NCI-H2081 treated with DMSO at 0.1 percent for 48 hours (cell line): Measurements from ENCODE around the gene FATE1.

ENCODE experiments used
- DNase-seq: peaks from one replicate; lab custom pipeline; 2025; lab: John Stamatoyannopoulos, UW

Gene FATE1

DNA sequence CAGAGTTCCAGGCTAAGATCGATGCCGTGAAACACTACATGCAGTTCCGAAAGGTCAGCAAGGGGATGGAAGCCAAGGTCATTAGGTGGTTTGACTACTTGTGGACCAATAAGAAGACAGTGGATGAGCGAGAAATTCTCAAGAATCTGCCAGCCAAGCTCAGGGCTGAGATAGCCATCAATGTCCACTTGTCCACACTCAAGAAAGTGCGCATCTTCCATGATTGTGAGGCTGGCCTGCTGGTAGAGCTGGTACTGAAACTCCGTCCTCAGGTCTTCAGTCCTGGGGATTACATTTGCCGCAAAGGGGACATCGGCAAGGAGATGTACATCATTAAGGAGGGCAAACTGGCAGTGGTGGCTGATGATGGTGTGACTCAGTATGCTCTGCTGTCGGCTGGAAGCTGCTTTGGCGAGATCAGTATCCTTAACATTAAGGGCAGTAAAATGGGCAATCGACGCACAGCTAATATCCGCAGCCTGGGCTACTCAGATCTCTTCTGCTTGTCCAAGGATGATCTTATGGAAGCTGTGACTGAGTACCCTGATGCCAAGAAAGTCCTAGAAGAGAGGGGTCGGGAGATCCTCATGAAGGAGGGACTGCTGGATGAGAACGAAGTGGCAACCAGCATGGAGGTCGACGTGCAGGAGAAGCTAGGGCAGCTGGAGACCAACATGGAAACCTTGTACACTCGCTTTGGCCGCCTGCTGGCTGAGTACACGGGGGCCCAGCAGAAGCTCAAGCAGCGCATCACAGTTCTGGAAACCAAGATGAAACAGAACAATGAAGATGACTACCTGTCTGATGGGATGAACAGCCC is 28.0 kb downstream of the FATE1 start:
- DNase-seq = no peak

DNA sequence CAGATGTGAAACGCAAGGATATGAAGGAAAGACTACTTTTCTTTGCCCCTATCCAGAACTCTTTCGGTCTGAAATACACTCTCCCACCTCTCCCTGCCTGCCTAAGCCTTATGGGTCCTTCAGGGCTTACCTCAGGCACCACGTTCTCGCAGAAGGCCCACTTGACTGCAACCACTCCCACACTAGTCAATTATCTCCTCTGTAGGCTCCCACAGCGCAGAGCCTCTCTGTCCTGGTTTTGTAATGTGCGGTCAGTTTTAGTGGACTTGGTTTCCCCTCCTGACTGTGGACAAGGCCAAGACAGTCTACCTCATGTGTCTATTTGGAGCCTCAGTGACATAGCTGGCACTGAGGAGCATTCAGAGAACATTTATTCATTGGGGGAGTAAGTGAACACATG is 29.8 kb downstream of the FATE1 start:
- no peak for DNase-seq

DNA sequence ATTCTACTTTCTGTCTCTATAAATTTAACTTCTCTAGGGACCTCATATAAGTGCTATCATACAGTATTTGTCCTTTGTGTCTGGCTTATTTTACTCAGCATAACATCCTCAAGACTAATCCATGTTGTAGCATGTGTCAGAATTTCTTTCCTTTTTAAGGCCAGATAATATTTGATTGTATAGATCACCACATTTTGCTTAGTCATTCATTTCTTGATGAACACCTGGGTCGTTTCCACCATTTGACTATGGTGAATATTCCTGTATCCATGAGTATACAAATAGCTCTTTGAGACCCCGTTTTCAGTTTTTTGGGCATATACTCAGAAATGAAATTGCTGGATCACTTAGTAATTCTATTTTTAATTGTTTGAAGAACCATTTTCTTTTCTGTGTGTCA is 30.7 kb downstream of the FATE1 start:
- no peak for DNase-seq

DNA sequence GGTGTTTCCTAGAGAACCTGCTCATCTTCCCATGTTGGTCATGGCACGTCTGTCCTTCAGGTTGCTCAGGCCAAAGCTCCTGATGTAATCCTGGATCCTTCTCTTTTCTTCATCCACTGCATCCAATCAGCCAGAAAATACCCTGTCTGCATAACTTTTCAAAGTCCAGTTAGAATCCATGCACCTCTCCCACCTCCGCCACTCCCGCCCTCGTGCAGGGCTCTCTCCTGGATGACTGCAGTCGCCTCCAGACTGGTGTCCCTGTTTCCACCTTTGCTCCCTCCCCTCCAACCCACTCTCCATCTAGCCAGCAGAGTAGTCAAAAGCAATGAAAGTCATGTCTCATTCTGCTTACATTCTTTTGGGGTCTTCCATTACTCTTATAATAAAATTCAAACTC is 34.7 kb downstream of the FATE1 start:
- no peak for DNase-seq

DNA sequence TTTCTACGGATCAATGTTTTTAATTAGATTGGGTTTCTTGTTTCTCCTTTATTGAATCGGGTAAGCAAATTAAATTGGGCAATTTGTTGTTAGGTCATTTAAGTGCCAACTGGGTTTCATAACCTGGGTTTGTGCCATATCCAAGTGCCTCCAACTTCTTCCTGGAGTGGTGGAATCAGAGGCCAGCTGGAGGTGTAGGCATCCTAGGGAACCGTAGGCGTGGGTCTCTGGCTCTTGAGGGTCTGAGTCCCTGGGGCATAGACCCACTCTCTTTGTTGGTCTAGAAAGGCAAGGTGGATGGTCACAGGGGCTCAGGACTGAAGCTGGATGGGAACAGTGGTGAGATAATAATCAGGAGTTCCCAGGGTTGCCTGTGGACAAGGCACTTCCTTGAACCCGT is 37.0 kb downstream of the FATE1 start:
- no peak for DNase-seq

DNA sequence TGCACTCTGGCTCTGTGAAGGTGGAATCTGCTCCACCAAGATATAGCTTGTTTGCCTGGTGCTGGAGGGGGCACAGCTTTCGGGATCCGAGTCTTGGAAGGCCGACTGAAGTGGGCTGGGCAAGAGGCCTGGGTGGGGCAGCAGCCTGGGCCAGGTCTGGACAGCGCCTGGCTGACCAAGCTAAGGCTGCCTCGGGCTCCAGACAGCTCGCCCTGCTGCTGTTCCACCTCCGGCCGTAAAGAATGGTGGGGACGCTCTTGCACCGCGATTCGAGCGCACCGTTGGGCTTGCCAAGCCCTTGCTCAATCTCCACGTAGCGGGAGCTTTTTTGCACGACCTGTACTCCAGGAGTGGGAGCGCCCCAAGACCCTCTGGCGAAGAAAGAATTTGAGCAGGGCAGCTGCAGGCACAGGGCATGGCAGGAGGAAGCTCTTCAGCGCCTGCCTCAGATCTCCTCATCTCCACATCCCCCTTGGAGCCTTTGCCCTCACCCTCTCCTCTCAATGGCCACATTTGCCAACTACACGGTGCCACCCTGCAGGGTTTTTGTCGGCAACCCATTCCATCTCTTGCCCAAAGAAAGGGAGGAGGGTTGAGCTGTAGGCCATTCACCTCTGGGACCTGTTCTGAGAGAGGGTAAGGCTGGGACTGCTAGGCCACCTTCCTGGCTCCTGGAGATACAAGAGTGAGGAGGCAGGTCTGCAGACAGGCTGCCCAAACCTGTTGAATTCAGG is 37.6 kb downstream of the FATE1 start:
- no peak for DNase-seq

DNA sequence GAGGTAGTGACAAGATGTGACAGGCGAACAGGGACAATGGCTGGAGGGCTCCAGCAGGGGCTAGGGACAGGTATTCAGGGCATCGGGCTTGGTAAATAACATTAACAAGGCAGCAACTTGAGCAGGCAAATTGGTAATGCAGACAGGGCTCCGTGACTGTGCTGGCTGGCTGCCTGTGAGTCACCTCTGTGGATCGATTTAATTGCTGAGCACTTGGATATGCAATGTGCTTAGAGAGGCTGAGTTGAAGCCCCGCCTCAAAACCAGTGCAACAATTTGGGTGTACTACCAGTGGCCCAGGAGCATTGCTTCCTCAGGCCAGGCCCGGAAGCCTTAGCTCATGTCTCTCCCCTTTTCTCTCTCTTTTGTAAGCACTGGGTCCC is 38.2 kb downstream of the FATE1 start:
- DNase-seq = no peak

DNA sequence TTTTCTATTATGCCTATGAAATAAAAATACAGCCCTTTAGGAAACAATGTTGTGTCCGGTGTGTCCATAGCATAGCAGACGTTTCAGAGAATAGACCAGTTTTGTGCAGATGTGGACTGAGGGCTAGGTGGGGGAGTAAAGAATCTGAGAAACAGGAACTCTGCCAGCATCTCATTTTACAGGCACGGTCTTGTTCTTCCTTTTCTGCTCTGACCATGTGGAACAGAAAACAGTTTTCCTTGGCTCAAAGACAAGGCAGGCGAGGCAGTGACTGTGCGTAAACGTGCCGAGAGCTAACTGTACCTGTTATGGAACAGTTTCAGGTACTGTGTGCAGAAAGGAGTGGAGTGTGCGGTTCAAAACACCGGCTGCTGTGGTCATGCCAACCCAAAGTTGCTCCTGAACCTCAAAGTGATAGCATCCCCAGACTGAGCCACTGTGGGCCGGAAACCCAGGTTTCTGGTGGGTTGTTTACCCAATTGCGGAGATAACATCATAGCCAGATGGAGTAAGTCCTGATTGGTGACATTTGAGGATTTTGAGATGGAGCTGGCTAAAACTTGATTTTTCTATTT is 38.9 kb downstream of the FATE1 start:
- DNase-seq = no peak

DNA sequence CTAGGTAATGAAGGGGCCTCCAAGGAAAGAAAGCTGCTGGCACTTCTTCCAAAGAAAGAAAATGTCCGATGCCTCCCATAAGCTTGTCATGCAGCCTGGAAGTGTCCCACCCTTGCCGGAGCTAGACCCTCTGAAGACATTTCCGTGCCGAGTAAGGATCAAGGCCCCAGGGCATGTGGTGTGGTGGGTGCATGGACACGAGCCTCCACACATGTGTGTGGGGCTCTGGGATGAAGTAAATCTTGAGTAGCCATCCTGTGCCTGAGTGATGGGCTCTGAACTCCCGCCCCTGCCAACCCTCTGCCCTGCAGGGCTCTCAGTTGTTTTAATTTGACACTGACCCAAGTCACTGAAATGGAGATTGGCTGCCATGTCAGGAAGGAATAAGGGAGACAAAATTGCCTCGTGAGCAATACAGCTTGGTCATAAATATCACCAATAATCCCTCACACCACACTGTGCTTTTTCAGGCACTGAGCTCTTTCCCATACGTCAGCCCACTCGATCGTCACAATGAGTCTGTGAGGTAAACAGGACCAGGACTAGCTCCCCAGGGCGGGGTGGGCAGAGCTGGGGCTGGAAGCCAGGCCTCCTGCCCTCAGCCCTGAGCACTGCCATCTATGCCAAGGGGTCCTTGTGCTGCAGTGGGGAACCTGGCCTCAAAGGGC is 43.3 kb downstream of the FATE1 start:
- DNase-seq = no peak

DNA sequence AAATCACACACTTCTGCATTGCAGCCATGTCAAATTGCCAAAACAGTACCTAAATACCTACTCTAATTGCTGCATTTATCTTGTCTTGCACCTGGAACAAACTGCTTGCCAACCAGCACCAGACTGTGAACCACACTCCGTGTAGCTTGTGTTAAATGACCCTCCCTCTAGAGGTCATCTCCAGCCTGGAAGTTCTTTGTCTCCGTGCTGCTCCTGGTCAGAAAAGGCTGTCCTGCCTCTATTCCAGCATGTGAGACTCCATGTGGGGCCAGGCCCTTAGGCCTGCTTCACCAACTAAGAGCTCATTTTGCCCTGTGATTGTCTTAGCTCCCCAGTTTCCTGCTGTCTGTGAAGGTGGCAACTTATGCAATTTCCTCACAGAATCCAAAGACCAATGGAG is 47.0 kb downstream of the FATE1 start:
- no peak for DNase-seq

DNA sequence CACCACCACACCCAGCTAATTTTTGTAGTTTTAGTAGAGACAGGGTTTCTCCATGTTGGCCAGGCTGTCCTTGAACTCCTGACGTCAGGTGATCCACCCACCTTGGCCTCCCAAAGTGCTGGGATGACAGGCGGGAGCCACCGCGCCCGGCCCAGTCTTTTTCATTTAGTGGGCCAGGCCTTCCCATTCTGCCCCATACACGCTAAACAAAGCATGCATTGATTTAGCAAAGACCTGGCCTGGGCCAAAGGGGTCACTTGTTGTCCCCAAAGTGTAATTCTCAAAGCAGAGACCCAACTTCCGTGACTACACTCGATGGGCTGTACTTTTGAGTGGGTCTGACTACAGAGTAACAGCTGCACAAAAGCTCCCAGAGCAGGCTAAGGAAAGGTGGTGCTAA is 47.9 kb downstream of the FATE1 start:
- no peak for DNase-seq

DNA sequence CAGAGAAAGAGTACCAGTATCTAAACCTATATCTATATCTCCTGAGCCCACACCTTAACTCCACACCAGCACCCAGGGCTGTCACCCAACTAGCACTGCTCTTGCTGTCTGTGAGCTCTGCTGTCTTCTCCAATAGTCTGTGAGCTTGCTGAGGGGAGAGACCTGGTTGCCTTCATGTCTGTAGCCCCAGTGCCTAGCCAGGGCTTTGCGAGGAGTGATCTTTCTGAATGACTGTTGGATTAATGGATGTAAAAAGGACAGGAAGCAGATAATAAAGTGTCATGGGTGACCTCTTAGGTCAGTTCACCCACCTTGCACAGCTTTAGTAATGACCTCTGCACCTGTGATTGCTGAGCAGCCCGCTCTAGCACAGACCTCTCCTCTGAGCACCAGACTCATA is 49.2 kb downstream of the FATE1 start:
- DNase-seq = no peak

DNA sequence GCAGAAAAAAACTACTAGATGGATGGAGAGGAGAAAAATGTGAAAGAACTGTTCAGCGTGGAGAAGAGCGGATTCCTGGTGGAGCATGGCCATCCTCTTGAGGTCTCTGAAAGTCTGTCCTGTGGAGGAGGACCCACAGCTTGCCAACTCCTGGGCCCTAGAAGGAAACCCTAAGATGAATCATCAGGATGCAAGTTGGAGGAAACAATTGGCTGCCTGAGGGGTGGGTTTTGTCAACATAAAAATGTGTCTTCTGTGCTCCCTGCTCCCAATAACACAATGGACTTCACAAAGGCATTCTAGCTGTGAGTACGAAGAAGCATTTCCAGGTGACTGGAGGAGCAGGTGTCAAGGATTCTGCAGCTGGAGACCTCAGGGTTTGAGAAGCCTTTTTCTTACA is 55.9 kb downstream of the FATE1 start:
- no peak for DNase-seq
